Limb (tissue), 2 donors: ENCODE results near the gene TDRD5.
"Not testable (repeated sequence)": the region's sequence is repeated elsewhere in the genome, so short reads cannot be mapped to it uniquely, and the experiment has no call there.

ENCODE experiments used
- DNase-seq, 2 donors: peaks; one replicate each; pipeline ENCODE4 v3.0.0-alpha.2; 2016; ENCODE audit errors: extremely low spot score in 2 of 2

The TDRD5 gene

GRCh38 chr1:179598631-179599030, 7.0 kb downstream of the TDRD5 start:
- no peak for DNase-seq

DNA sequence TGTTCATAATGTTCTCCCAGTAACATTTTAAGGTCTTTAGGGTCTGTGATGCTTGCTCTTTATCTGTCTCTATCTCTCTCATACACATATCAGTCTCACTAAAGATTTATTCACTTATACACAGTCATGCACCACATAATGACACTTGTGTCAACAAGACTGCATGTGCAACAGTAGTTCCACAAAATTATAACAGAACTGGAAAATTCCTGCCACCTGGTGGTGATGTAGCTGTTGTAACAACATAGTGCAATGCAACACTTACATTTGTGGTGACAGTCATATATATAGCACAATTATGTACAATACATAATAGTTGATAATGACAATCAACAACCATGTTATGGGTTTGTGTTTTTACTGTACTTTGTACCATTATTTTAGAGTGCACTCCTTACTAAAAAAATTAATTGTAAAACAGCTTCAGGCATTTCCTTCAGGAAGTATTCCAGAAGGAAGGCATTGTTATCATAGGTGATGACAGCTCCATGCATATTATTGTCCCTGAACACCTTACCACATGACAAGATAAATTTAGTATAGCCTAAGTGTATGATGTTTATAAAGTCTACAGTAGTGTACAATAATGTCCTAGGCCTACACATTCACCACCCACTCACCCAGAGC, 8.1 kb downstream of the TDRD5 start:
- DNase-seq = peak in 1 of 2 donors; percentile 16

DNA sequence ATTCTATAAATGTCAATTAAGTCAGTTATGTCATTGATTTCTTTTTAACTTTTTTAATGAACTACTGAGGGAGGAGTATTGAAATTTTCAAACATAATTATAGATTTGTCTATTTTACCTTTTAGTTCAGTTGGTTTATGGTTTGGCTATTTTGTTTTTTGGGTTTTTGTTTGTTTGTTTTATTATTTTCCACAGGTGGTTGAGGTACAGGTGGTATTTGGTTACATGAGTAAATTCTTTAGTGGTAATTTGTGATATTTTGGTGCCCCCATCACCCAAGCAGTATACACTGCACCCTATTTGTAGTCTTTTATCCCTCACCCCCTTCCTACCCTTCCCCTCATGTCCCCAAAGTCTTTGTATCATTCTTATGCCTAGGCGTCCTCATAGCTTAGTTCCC, 9.5 kb downstream of the TDRD5 start:
- DNase-seq = no peak

- no peak for DNase-seq
Measured at GRCh38 chr1:179612361-179612760, 20.7 kb downstream of the TDRD5 start.

- DNase-seq = no peak
Measured at GRCh38 chr1:179630719-179631118, 39.1 kb downstream of the TDRD5 start.

DNA sequence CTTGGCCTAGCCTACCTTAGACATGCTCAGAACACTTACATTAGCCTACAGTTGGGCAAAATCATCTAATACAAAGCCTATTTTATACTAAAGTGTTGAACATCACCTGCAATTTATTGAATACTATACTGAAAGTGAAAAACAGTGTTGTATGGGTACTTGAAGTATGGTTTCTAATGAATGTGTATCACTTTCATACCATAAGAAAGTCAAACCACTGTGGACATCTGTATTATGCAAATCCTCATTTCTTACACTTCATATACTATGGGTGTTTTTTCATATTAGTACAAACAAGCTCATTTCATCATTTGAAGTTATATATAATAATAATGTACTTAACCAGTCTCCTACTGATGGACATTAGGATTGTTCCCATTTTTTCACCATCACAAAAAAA, 41.2 kb downstream of the TDRD5 start:
- no peak for DNase-seq

DNA sequence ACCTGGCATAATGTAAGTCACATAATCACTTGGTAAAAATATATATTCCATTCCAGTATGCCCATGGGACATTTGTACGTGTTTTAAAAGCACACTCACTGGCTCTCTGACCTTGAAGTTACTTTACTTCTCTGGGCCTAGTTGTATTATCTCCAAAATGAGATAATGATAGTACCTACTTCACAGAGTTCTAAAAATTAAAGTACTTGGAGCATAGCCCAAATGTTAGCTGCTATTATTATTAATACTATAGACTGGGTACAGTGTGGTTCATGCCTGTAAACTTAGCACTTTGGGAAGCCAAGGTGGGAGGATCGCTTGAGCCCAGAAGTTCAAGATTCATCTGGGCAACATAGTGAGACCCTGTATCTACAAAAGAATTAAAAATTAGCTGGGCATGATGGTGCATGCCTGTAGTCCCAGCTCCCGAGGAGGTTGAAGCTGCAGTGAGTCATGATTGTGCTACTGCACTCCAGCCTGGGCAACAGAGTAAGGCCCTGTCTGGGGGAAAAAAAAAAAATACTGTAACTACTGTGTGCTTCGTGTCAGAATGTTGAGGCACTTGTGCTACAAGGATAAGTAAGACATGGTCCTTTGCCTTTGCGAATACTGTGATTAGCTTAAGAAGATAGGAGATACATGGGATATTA, 45.7 kb downstream of the TDRD5 start:
- no peak for DNase-seq

GRCh38 chr1:179661018-179661417, 69.4 kb downstream of the TDRD5 start:
- DNase-seq = no peak

DNA sequence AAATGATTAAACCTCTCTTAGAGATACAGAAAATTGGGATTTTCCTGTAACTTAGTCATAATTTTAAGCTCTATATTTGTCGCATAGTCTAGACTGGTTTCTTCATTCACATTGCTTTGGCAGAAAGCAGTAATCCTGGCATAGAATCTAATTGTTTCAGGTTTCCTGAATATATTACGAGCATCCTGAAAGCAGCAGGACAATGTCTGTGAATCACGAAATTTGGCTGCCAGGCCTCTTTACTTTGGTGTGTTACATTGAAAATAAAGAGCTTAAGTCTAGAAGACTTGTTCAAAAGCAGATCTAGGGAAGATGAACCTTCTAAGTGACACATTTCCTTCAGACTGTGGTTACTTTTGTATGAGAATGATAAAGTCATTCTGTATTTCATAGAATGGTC, 72.2 kb downstream of the TDRD5 start:
- DNase-seq = no peak

DNA sequence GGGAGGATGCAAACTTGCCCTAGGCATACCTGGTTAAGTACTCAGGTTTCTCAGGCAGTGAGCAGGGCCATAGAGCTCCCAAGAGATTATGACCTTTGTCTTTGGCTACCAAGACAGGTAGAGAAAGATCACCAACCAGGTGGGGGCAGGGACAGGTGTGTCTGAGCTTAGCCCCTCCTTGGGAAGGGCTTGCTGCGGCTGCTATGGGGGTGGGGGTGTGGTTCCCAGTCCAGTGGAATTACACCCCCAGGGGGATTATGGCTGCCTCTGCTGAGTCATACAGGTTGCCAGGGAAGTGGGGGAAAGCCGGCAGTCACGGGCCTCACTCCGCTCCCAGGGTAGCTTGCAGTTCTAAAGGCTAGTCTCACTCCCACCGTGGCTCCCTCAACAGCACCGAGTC, 86.2 kb downstream of the TDRD5 start:
- DNase-seq = no peak

- DNase-seq = not testable (repeated sequence)
Measured at GRCh38 chr1:179694530-179694929, 102.9 kb downstream of the TDRD5 start.

DNA sequence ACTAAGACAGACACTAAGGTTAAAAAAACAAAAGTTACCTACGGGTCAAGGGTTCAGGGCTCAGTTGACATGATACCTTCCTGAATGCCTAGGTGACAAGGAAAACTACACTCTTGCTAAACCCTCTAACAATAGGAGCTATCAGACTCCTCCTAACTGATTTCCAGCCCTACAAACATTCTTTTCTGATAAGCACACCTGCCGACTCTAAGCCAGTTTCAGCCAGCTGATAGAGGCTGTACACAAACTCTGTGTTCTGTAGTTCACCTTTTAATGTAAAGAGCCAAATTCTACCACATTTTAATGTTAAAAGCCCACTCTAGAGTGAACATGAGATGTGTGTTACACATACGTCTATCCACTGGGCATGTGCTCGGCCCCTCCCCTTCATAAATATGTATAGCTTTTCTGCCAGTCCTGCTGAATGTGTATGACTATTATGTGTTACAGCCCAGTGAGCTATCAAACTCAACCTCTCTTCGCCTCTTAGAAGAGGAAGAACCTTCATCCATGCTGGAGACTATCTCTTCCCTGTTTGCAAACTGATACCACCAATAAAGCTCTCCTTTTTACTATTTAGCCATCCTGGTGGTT, 111.4 kb downstream of the TDRD5 start:
- no peak for DNase-seq

DNA sequence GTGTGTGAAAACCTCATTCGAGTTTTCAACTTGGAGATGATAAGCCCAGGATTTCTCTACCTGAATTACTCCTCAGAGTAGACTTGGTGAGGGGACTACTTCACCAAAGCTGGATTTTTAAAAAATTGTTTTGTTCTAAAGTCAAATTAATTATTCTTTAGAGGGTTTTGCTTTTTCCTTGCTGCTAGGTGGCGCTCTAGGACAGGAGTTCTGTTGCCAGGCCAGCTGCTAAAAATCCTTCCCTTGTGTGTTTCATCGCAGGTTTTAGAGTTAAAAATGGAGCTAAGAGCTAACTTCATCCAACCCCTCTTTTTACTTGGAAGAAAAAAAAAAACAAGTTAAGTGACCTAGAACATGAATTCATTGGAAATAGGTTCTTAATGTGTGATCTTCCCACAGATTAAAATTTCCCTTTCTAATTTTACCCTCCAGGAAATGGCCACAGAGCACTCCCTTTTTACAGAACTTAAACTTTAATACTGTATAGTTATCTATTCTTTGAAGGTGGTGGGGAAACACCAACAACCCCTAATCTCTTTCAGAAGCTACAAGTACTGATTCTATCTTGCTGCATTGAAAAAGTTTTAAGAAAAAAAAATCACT, 114.8 kb downstream of the TDRD5 start:
- DNase-seq = peak; percentile 73 to 82

- no peak for DNase-seq
Measured at GRCh38 chr1:179707406-179707805, 115.8 kb downstream of the TDRD5 start.

DNA sequence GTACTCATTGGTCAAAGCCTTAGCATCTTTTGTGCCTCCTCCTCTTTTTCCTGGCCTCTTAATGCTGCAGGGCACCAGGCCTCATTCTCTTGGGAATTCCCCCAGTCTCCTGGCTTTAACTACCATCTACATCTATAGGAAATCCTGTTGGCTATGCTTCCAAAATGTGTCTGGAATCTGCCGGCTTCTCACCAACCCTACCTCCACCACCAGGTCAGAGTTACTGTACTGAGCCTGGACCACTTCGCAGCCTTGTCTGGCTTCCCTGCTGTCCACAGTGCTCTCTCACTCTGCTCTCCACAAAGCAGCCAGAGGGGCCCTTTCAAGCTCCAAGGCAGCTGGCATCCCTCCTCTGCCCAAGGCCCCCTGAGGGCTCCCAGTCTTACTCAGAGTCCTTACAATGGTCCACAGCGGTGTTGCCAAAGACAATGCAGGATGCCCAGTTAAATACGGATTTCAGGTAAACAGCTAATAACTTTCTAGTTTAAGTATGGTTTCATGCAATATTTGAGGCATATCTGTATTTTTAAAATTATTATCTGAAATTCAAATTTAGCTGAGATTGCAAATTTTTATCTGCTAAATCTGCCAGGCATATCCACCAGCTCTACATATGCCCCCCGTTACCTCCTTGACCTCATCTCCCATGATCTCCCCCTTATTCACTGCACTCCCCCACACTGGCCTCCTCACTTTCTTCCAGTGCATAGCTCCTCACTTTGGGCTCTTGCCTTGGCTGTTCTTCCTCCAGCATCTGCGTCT, 117.0 kb downstream of the TDRD5 start:
- no peak for DNase-seq

GRCh38 chr1:179709841-179710329, 118.3 kb downstream of the TDRD5 start:
- peak; percentile 36 to 78 for DNase-seq

DNA sequence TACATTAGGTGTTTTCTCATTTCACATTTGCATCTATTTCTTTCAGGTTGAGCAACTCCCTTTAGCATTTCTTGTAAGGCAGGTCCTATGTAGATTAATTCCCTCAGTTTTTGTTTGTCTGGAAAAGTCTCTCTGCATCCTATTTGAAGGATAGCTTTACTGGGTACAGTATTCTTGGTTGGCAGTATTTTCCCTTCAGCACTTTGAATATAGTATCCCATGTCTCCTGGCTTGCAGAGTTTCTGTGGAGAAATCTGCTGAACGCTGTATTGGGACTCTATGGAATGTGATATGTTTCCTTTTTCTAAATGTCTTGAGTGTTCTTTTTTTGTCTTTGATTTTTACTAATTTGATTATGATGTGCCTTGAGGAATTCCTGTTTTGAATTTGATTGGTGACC, 122.5 kb downstream of the TDRD5 start:
- DNase-seq = no peak

- DNase-seq = no peak
Measured at GRCh38 chr1:179714623-179715022, 123.0 kb downstream of the TDRD5 start.

DNA sequence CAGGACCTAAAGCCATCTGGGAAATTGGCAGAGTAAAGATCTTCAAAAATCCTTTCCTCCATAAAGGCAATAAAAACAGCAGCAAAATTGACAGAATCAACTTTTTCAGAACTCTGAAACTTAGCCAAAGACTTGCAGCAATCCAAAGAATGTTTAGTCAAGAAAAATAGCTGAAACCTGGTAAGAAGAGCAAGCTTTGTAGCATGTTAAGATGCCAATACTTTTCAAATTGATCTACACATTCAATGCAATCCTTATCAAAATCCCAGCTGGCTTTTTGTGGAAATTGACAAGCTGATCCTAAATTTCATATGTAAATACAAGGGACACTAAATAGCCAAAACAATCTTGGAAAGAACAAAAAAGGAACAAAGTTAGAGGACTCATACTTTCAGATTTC, 127.6 kb downstream of the TDRD5 start:
- DNase-seq = no peak

GRCh38 chr1:179728271-179728670, 136.6 kb downstream of the TDRD5 start:
- DNase-seq = no peak

GRCh38 chr1:179729881-179730280, 138.2 kb downstream of the TDRD5 start:
- no peak for DNase-seq

DNA sequence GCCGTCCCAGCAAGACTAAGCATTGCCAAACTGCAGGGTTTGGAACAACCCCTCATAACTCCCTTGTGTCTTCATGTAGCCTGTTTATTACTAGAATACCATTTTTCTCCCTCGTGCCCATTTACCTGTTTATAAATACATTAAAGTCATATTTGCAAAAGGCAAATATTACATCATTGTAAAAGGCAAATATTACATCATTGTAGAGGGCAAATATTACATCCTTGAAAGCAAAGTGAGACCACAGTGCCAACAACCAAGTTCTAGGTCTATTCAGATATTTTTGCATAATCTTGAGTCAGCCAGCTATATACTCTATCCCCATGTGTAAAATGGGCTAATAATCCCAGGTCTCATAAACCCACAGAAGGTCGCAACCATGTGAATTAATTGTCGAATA, 140.0 kb downstream of the TDRD5 start:
- no peak for DNase-seq
